ENCODE data around the gene MAN1C1. TPM values are rescaled to one million over a fixed set of nuclear protein-coding genes. Genes with fewer than 3 reads are reported as not detected.

Gene MAN1C1
- polyA plus RNA-seq, 1 donor from 2014 or later, result 1.3 TPM

- Histone ChIP-seq H3K9me2 (ENCODE audit: insufficient read depth, low read length) (no peaks in the 10 kb centered on the region), H3K9ac (ENCODE audit: low read length) (no peak overlapping the region), H3K4me2 (ENCODE audit: low read length) (no peak overlapping the region), H2AFZ (ENCODE audit: low read depth, low read length) (no peak overlapping the region), H3K4me3 (ENCODE audit: low read length) (no peak overlapping the region), H3K36me3 (ENCODE audit: insufficient read depth, low read length) (no peaks in the 10 kb centered on the region), H4K20me1 (ENCODE audit: insufficient read depth) (no peaks in the 10 kb centered on the region), H3K79me2 (replicated peaks; ENCODE audit: insufficient read depth, low read length) (no peaks in the 10 kb centered on the region), H3K9me3 (ENCODE audit: low read length) (no peaks in the 10 kb centered on the region), H3F3A (ENCODE audit: insufficient read depth, low read length, poor library complexity, severe bottlenecking) (no peaks in the 10 kb centered on the region), H3K27me3 (ENCODE audit: insufficient read depth, low read depth, low read length) (no peaks in the 10 kb centered on the region), H3K27ac (ENCODE audit: low read length) (no peak overlapping the region)
- TF ChIP-seq EP300 (conservative IDR thresholded peaks at IDR 0.05; ENCODE audit: poor library complexity, severe bottlenecking) (no peak), TAF1 (IDR thresholded peaks at IDR 0.05; ENCODE audit: low read depth) (no peak), CTCF (IDR thresholded peaks at IDR 0.05; ENCODE audit: poor library complexity, severe bottlenecking) (no peak), POLR2AphosphoS5 (IDR thresholded peaks at IDR 0.05) (no peak), EZH2 (IDR thresholded peaks at IDR 0.05; ENCODE audit: borderline replicate concordance, insufficient read depth, low read length, poor library complexity, severe bottlenecking) (no peak), RAD21 (conservative IDR thresholded peaks at IDR 0.05) (no peak), MXI1 (conservative IDR thresholded peaks at IDR 0.05; ENCODE audit: poor library complexity, severe bottlenecking) (no peak)
These were observed 99.3 kb downstream of the MAN1C1 start for GRCh38 chr1:25715888-25716287.

- Histone ChIP-seq H3K79me2 (replicated peaks; ENCODE audit: insufficient read depth, low read length) (no peaks in the 10 kb centered on the region), H3K27ac (ENCODE audit: low read length) (no peak overlapping the region), H4K20me1 (ENCODE audit: insufficient read depth) (no peaks in the 10 kb centered on the region), H3K4me3 (ENCODE audit: low read length) (no peak overlapping the region), H3K36me3 (ENCODE audit: insufficient read depth, low read length) (no peaks in the 10 kb centered on the region), H3K4me2 (ENCODE audit: low read length) (no peak overlapping the region), H3K27me3 (ENCODE audit: insufficient read depth, low read depth, low read length) (no peaks in the 10 kb centered on the region), H3K9ac (ENCODE audit: low read length) (no peak overlapping the region), H3K9me3 (ENCODE audit: low read length) (no peaks in the 10 kb centered on the region), H3K9me2 (ENCODE audit: insufficient read depth, low read length) (no peaks in the 10 kb centered on the region), H3F3A (ENCODE audit: insufficient read depth, low read length, poor library complexity, severe bottlenecking) (no peaks in the 10 kb centered on the region), H2AFZ (ENCODE audit: low read depth, low read length) (no peak overlapping the region)
- TF ChIP-seq MXI1 (conservative IDR thresholded peaks at IDR 0.05; ENCODE audit: poor library complexity, severe bottlenecking), result no peak
- TF ChIP-seq SMC3 (conservative IDR thresholded peaks at IDR 0.05; ENCODE audit: poor library complexity), result no peak
- TF ChIP-seq RAD21 (conservative IDR thresholded peaks at IDR 0.05), result no peak
- TF ChIP-seq POLR2AphosphoS5 (IDR thresholded peaks at IDR 0.05), result no peak
- TF ChIP-seq REST (IDR thresholded peaks at IDR 0.05; ENCODE audit: borderline replicate concordance), result no peak
- TF ChIP-seq CTCF (IDR thresholded peaks at IDR 0.05; ENCODE audit: poor library complexity, severe bottlenecking), result no peak
- TF ChIP-seq EZH2 (IDR thresholded peaks at IDR 0.05; ENCODE audit: borderline replicate concordance, insufficient read depth, low read length, poor library complexity, severe bottlenecking), result no peak
- no peak for TF ChIP-seq TAF1 (IDR thresholded peaks at IDR 0.05; ENCODE audit: low read depth)
- TF ChIP-seq EP300 (conservative IDR thresholded peaks at IDR 0.05; ENCODE audit: poor library complexity, severe bottlenecking), result no peak
These were observed 99.7 kb downstream of the MAN1C1 start for GRCh38 chr1:25716320-25716719.
